Measurements from ENCODE around the gene PGA3. TPM values are rescaled to one million over a fixed set of nuclear protein-coding genes. Genes with fewer than 3 reads are reported as not detected.
"Not testable (repeated sequence)": the region's sequence is repeated elsewhere in the genome, so short reads cannot be mapped to it uniquely, and the experiment has no call there.

The PGA3 gene
- total and polyA plus RNA-seq, 5 donors, result 0.59 to 2.5 (median 1.7) TPM

- DNase-seq (no peak), ATAC-seq (no peak)
- no peaks in the 10 kb centered on the region for H3K4me1 ChIP-seq (ENCODE audit: control insufficient read depth, insufficient read depth, low read length)
- 61% methylated on average over 5 of the region's 5 CpGs for WGBS
- H3K27ac ChIP-seq (ENCODE audit: low read length), result no peak overlapping the region
- no peak overlapping the region for H3K4me3 ChIP-seq (ENCODE audit: low read length)
- H3K9me3 ChIP-seq (ENCODE audit: control insufficient read depth, low read length), result no peaks in the 10 kb centered on the region
- H3K27me3 ChIP-seq (ENCODE audit: control insufficient read depth, insufficient read depth), result no peaks in the 10 kb centered on the region
- intact Hi-C loops (cut with DNase I), result no loop called here
These were observed 31.0 kb upstream of the PGA3 start for GRCh38 chr11:61172356-61172755.

- intact Hi-C loops (cut with DNase I), result no loop called here
- H3K4me1 ChIP-seq (ENCODE audit: control insufficient read depth, insufficient read depth, low read length), result no peaks in the 10 kb centered on the region
- no peak overlapping the region for H3K27ac ChIP-seq (ENCODE audit: low read length)
- 91% methylated on average over 3 of the region's 3 CpGs for WGBS
- ATAC-seq, result no peak
- no peak for DNase-seq
- no peaks in the 10 kb centered on the region for H3K27me3 ChIP-seq (ENCODE audit: control insufficient read depth, insufficient read depth)
- H3K4me3 ChIP-seq (ENCODE audit: low read length), result no peak overlapping the region
- H3K9me3 ChIP-seq (ENCODE audit: control insufficient read depth, low read length), result no peaks in the 10 kb centered on the region
These were observed 30.4 kb upstream of the PGA3 start for GRCh38 chr11:61172888-61173287.

- intact Hi-C loops (cut with DNase I), result no loop called here
- ATAC-seq (peak in 1 of 2 donors; percentile 31), DNase-seq (no peak)
- no peaks in the 10 kb centered on the region for H3K27me3 ChIP-seq (ENCODE audit: control insufficient read depth, insufficient read depth)
- no peak overlapping the region for H3K27ac ChIP-seq (ENCODE audit: low read length)
- 69% methylated on average over 4 of the region's 4 CpGs for WGBS
- no peak overlapping the region for H3K4me3 ChIP-seq (ENCODE audit: low read length)
- no peaks in the 10 kb centered on the region for H3K9me3 ChIP-seq (ENCODE audit: control insufficient read depth, low read length)
- H3K4me1 ChIP-seq (ENCODE audit: control insufficient read depth, insufficient read depth, low read length), result no peaks in the 10 kb centered on the region
These were observed 29.9 kb upstream of the PGA3 start for GRCh38 chr11:61173456-61173855.

- ATAC-seq (peak in 1 of 2 donors; percentile 26), DNase-seq (no peak)
- Histone ChIP-seq H3K27ac (ENCODE audit: low read length) (no peak overlapping the region), H3K27me3 (ENCODE audit: control insufficient read depth, insufficient read depth) (no peaks in the 10 kb centered on the region), H3K9me3 (ENCODE audit: control insufficient read depth, low read length) (no peaks in the 10 kb centered on the region), H3K4me1 (ENCODE audit: control insufficient read depth, insufficient read depth, low read length) (no peaks in the 10 kb centered on the region), H3K4me3 (ENCODE audit: low read length) (no peak overlapping the region)
- 56% methylated on average over 6 of the region's 6 CpGs for whole genome bisulfite sequencing
- intact Hi-C loops (cut with DNase I), result no loop called here
These were observed 29.0 kb upstream of the PGA3 start for GRCh38 chr11:61174273-61174672.

- Histone ChIP-seq H3K4me1 (ENCODE audit: control insufficient read depth, insufficient read depth, low read length) (no peaks in the 10 kb centered on the region), H3K27me3 (ENCODE audit: control insufficient read depth, insufficient read depth) (no peaks in the 10 kb centered on the region), H3K9me3 (ENCODE audit: control insufficient read depth, low read length) (no peaks in the 10 kb centered on the region), H3K4me3 (ENCODE audit: low read length) (no peak overlapping the region), H3K27ac (ENCODE audit: low read length) (no peak overlapping the region)
- 75% methylated on average over 6 of the region's 6 CpGs for WGBS
- intact Hi-C loops (cut with DNase I), result no loop called here
- DNase-seq, result no peak
- no peak for ATAC-seq
These were observed 28.4 kb upstream of the PGA3 start for GRCh38 chr11:61174949-61175348.

- 52% methylated on average over 6 of the region's 6 CpGs for WGBS
- DNase-seq (no peak), ATAC-seq (no peak)
- Histone ChIP-seq H3K4me1 (ENCODE audit: control insufficient read depth, insufficient read depth, low read length) (no peaks in the 10 kb centered on the region), H3K4me3 (ENCODE audit: low read length) (no peak overlapping the region), H3K27ac (ENCODE audit: low read length) (no peak overlapping the region), H3K27me3 (ENCODE audit: control insufficient read depth, insufficient read depth) (no peaks in the 10 kb centered on the region), H3K9me3 (ENCODE audit: control insufficient read depth, low read length) (no peaks in the 10 kb centered on the region)
- intact Hi-C loops (cut with DNase I), result no loop called here
These were observed 26.9 kb upstream of the PGA3 start for GRCh38 chr11:61176446-61176845.

- WGBS, result 92% methylated on average over 6 of the region's 6 CpGs
- intact Hi-C loops (cut with DNase I), result loop anchor here in 1 of 4 donors (10.0 kb wide), 1 partner anchor 345 kb away; no protein-coding TSS in a partner anchor
- DNase-seq; ATAC-seq; H3K4me1 ChIP-seq (ENCODE audit: control insufficient read depth, insufficient read depth, low read length); H3K27me3 ChIP-seq (ENCODE audit: control insufficient read depth, insufficient read depth); H3K4me3 ChIP-seq (ENCODE audit: low read length); H3K27ac ChIP-seq (ENCODE audit: low read length); H3K9me3 ChIP-seq (ENCODE audit: control insufficient read depth, low read length): not testable (repeated sequence)
These were observed 23.1 kb upstream of the PGA3 start for GRCh38 chr11:61180205-61180604.

GRCh38 chr11:61181489-61181888 is 21.8 kb upstream of the PGA3 start:
- Histone ChIP-seq H3K27ac (ENCODE audit: low read length) (no peak overlapping the region), H3K4me1 (ENCODE audit: control insufficient read depth, insufficient read depth, low read length) (no peaks in the 10 kb centered on the region), H3K27me3 (ENCODE audit: control insufficient read depth, insufficient read depth) (no peaks in the 10 kb centered on the region), H3K9me3 (ENCODE audit: control insufficient read depth, low read length) (no peaks in the 10 kb centered on the region), H3K4me3 (ENCODE audit: low read length) (no peak overlapping the region)
- DNase-seq (no peak), ATAC-seq (no peak)
- intact Hi-C loops (cut with DNase I), result loop anchor here in 1 of 4 donors (10.0 kb wide), 1 partner anchor 347 kb away; no protein-coding TSS in a partner anchor
- WGBS, result 97% methylated on average over 4 of the region's 4 CpGs

- 78% methylated on average over 4 of the region's 4 CpGs for WGBS
- Histone ChIP-seq H3K27ac (ENCODE audit: low read length) (no peak overlapping the region), H3K27me3 (ENCODE audit: control insufficient read depth, insufficient read depth) (no peaks in the 10 kb centered on the region), H3K4me3 (ENCODE audit: low read length) (no peak overlapping the region), H3K4me1 (ENCODE audit: control insufficient read depth, insufficient read depth, low read length) (no peaks in the 10 kb centered on the region), H3K9me3 (ENCODE audit: control insufficient read depth, low read length) (no peaks in the 10 kb centered on the region)
- intact Hi-C loops (cut with DNase I), result loop anchor here in 1 of 4 donors (10.0 kb wide), 1 partner anchor 349 kb away; no protein-coding TSS in a partner anchor
- ATAC-seq, result no peak
- no peak for DNase-seq
These were observed 19.7 kb upstream of the PGA3 start for GRCh38 chr11:61183645-61184044.

GRCh38 chr11:61186504-61186903 is 16.8 kb upstream of the PGA3 start:
- H3K27me3 ChIP-seq (ENCODE audit: control insufficient read depth, insufficient read depth), result no peaks in the 10 kb centered on the region
- intact Hi-C loops (cut with DNase I), result loop anchor here in 3 of 4 donors (5.0 to 10.0 kb wide), 2 partner anchors 352 to 354 kb away; no protein-coding TSS in a partner anchor
- ATAC-seq (no peak), DNase-seq (no peak)
- H3K9me3 ChIP-seq (ENCODE audit: control insufficient read depth, low read length), result no peaks in the 10 kb centered on the region
- H3K4me1 ChIP-seq (ENCODE audit: control insufficient read depth, insufficient read depth, low read length), result no peaks in the 10 kb centered on the region
- 83% methylated on average over 8 of the region's 8 CpGs for WGBS
- no peak overlapping the region for H3K4me3 ChIP-seq (ENCODE audit: low read length)
- H3K27ac ChIP-seq (ENCODE audit: low read length), result no peak overlapping the region

GRCh38 chr11:61187505-61188130 is 15.7 kb upstream of the PGA3 start:
- H3K4me3 ChIP-seq (ENCODE audit: low read length), result no peak overlapping the region
- peak; percentile 60 to 75 for ATAC-seq
- no peaks in the 10 kb centered on the region for H3K27me3 ChIP-seq (ENCODE audit: control insufficient read depth, insufficient read depth)
- no peaks in the 10 kb centered on the region for H3K4me1 ChIP-seq (ENCODE audit: control insufficient read depth, insufficient read depth, low read length)
- no peaks in the 10 kb centered on the region for H3K9me3 ChIP-seq (ENCODE audit: control insufficient read depth, low read length)
- intact Hi-C loops (cut with DNase I), result loop anchor here in 3 of 4 donors (5.0 to 10.0 kb wide), 2 partner anchors 353 to 355 kb away; no protein-coding TSS in a partner anchor
- WGBS, result 37% methylated on average over 11 of the region's 11 CpGs
- DNase-seq, result peak; percentile 74 to 89 (median 81)
- H3K27ac ChIP-seq (ENCODE audit: low read length), result no peak overlapping the region
